ENCODE results near the gene GPR162. TPM values are rescaled to one million over a fixed set of nuclear protein-coding genes. Genes with fewer than 3 reads are reported as not detected.

Gene GPR162
- total and polyA plus RNA-seq, 5 donors = 6.8 to 10.9 (median 8.1) TPM

DNA sequence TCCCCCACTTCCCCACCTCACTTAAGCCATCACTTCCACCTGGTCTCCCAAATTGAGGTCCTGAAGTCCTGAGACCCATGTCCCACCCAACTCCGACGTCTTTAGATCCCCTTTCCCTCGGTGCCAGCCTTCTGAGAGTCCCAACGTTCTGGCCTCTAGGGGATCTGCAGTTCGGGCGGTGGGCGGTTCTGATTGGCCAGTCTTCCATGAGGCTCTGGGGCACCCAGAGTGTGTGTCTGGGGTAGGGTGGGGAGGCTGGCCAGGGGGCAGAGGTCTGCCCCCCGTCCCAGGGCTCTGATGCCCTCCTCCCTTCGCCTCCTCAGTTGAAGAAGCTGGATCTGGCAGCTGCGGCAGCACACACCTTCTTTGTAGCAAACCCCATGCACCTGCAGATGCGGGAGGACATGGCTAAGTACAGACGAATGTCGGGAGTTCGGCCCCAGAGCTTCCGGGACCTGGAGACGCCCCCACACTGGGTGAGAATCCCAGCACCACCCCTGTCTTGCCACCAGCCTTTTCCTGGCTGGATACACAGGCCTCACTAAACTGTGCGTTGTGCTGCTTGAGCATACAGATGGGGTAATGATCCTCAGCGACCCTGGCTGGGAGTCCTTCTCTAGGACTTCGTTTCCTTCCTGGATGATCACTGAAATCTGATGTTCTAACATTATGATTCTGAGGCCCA, 8.1 kb downstream of the GPR162 start:
- Histone ChIP-seq H3K9me3 (ENCODE audit: control insufficient read depth, low read length) (no peaks in the 10 kb centered on the region), H3K27ac (ENCODE audit: low read length) (peak overlapping the region; percentile 48), H3K4me1 (ENCODE audit: control insufficient read depth, insufficient read depth, low read length) (peaks cover 2% of the 10 kb centered on the region), H3K27me3 (ENCODE audit: control insufficient read depth, insufficient read depth) (no peaks in the 10 kb centered on the region), H3K4me3 (ENCODE audit: low read length) (peak overlapping the region; percentile 75)
- DNase-seq = peak in 1 of 3 donors; percentile 77
- peak; percentile 2 for ATAC-seq
- WGBS = 44% methylated on average over 19 of the region's 19 CpGs
- intact Hi-C loops (cut with DNase I) = loop anchor here (5.0 to 10.0 kb wide), 4 partner anchors 75 to 215 kb away; partner anchors contain the start of gene MLF2 (in 3 of the 4)

DNA sequence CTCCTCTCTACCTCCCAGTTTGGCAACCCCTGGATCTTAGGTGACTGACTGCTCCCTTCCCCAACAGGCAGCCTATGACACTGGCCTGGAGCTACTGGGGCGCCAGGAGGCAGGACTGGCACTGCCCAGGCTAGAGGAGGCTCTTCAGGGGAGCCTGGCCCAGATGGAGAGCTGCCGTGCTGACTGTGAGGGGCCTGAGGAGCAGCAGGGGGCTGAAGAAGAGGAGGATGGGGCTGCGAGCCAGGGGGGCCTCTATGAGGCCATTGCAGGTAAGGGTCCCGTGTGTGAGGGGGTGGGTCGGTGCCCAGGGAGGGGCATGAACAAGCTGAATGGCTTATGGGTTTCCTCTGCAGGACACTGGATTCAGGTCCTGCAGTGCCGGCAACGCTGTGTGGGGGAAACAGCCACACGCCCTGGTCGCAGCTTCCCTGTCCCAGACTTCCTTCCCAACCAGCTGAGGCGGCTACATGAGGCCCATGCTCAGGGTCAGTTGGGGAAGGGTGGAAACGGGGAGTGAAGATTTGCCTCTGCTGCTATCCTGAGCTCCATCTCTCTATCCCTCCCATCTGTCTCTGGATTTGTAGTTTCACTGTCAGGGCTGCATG, 8.8 kb downstream of the GPR162 start:
- Histone ChIP-seq H3K4me3 (ENCODE audit: low read length) (no peak overlapping the region), H3K27ac (ENCODE audit: low read length) (no peak overlapping the region), H3K4me1 (ENCODE audit: control insufficient read depth, insufficient read depth, low read length) (peaks cover 2% of the 10 kb centered on the region), H3K9me3 (ENCODE audit: control insufficient read depth, low read length) (no peaks in the 10 kb centered on the region), H3K27me3 (ENCODE audit: control insufficient read depth, insufficient read depth) (no peaks in the 10 kb centered on the region)
- ATAC-seq (no peak), DNase-seq (no peak)
- 78% methylated on average over 11 of the region's 11 CpGs for WGBS
- intact Hi-C loops (cut with DNase I) = no loop called here

DNA sequence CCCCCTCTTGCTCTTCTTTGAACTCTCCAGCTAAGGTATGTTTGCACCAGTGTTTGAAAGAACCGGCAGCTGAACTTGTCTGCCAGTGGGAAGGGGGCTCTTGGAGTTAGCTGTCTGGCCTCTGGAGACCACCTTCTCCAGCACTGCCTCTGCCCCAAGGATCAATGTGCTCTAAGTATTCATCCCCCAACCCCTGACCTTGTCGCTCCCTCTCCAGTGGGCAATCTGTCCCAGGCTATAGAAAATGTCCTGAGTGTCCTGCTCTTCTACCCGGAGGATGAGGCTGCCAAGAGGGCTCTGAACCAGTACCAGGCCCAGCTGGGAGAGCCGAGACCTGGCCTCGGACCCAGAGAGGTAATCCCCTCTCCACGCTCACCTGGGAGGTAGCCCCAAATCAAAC, 9.4 kb downstream of the GPR162 start:
- Histone ChIP-seq H3K9me3 (ENCODE audit: control insufficient read depth, low read length) (no peaks in the 10 kb centered on the region), H3K27me3 (ENCODE audit: control insufficient read depth, insufficient read depth) (no peaks in the 10 kb centered on the region), H3K4me3 (ENCODE audit: low read length) (no peak overlapping the region), H3K27ac (ENCODE audit: low read length) (no peak overlapping the region), H3K4me1 (ENCODE audit: control insufficient read depth, insufficient read depth, low read length) (peaks cover 2% of the 10 kb centered on the region)
- no peak for ATAC-seq
- 87% methylated on average over 6 of the region's 6 CpGs for WGBS
- intact Hi-C loops (cut with DNase I) = no loop called here
- DNase-seq = no peak

DNA sequence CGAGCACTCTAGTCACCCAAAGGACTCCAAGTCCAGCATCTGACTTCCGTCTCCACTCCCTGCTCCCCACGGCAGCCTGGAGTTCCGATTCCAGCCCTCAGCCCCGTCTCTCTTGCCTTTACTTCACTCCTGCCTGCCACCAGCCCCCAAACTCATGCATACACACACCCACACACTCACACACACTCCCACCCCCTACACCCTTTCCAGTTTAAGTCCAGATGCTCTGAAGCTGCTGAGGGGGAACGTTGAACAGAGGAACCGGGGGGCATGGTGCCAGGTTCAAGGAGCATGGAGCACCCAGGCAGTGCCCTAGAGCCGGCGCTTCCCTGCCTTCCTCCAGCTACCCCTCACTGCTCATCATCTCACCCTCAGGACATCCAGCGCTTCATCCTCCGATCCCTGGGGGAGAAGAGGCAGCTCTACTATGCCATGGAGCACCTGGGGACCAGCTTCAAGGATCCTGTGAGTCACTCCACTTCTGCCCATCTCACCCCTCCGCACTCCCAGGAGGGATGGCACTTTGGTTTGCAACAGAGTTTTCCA, 9.9 kb downstream of the GPR162 start:
- WGBS = 83% methylated on average over 12 of the region's 12 CpGs
- no peaks in the 10 kb centered on the region for H3K27me3 ChIP-seq (ENCODE audit: control insufficient read depth, insufficient read depth)
- H3K27ac ChIP-seq (ENCODE audit: low read length) = no peak overlapping the region
- H3K9me3 ChIP-seq (ENCODE audit: control insufficient read depth, low read length) = no peaks in the 10 kb centered on the region
- ATAC-seq = no peak
- H3K4me1 ChIP-seq (ENCODE audit: control insufficient read depth, insufficient read depth, low read length) = peaks cover 2% of the 10 kb centered on the region
- no peak for DNase-seq
- H3K4me3 ChIP-seq (ENCODE audit: low read length) = no peak overlapping the region
- intact Hi-C loops (cut with DNase I) = no loop called here

DNA sequence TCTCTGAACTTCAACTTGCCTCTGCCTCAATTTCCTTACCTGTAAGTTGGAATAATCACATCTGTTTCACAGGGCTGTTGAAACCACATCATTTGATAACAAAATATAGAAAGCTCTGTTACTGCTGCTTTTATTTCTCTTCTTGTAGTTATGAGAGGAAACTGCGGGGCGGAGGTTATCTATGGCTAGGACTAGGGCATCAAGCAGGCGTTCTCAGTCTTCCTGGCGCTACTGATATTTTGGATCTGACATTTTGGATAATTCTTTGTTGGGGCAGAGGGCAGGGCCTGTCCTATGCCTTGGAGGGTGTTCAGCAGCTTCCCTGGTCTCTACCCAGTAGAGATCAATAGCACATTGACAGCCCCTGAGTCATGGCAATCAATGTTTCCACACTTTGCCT, 10.5 kb downstream of the GPR162 start:
- no peak for ATAC-seq
- Histone ChIP-seq H3K4me3 (ENCODE audit: low read length) (no peak overlapping the region), H3K27ac (ENCODE audit: low read length) (no peak overlapping the region), H3K4me1 (ENCODE audit: control insufficient read depth, insufficient read depth, low read length) (peaks cover 2% of the 10 kb centered on the region), H3K27me3 (ENCODE audit: control insufficient read depth, insufficient read depth) (no peaks in the 10 kb centered on the region), H3K9me3 (ENCODE audit: control insufficient read depth, low read length) (no peaks in the 10 kb centered on the region)
- intact Hi-C loops (cut with DNase I) = no loop called here
- DNase-seq = no peak
- WGBS = 79% methylated on average over 4 of the region's 4 CpGs

DNA sequence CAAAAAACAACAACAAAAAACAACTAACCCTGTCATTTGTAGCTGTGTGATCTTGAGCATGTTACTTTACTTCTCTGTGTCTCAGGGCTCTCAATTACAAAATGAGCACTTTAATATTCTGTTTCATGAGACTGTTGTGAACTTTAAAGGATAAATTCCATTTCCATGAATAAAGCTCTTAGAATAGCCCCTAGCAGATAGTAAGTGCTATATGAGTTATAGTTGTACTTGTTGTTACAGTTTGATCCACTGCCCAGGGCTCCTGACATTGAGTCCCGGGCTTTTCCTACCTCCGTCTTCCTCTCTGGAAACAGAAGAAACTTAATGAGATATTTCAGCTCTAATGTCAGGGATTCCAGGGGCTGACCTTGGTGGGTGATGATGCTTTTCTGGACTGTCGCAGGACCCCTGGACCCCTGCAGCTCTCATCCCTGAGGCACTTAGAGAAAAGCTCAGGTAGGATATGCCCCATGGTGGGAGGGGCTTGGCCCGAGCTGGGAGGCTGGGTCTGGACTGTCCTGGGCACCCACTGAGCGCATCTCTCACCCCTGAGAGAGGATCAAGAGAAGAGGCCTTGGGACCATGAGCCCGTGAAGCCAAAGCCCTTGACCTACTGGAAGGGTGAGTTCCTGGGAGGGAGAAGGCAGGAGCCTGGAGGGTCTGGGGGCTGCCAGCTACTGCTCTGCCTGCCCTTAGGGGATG, 11.7 kb downstream of the GPR162 start:
- intact Hi-C loops (cut with DNase I) = no loop called here
- DNase-seq = no peak
- H3K27ac ChIP-seq (ENCODE audit: low read length) = peak overlapping the region; percentile 73
- H3K9me3 ChIP-seq (ENCODE audit: control insufficient read depth, low read length) = no peaks in the 10 kb centered on the region
- peak overlapping the region; percentile 2 for H3K4me3 ChIP-seq (ENCODE audit: low read length)
- H3K4me1 ChIP-seq (ENCODE audit: control insufficient read depth, insufficient read depth, low read length) = no peaks in the 10 kb centered on the region
- no peaks in the 10 kb centered on the region for H3K27me3 ChIP-seq (ENCODE audit: control insufficient read depth, insufficient read depth)
- WGBS = 67% methylated on average over 6 of the region's 6 CpGs
- ATAC-seq = peak in 1 of 2 donors; percentile 6

DNA sequence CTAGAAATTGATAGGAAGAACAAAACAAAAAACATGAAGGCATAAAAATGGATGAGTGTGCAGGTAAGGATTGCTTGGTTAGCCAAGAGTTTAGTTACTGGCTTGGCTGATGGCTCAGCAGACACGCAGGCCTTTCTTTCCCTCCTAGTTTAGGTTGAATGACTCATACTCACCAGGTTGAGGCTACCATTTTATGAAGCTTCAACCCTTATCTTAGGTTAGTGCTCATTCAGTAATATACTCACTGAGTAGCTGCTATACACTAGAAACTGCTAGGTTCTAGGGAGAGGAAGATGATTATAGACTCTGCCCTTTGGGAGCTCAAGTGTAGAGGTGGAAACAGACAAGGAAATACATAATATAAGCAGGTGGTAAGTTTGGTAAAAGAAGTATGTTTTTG, 12.6 kb downstream of the GPR162 start:
- H3K27me3 ChIP-seq (ENCODE audit: control insufficient read depth, insufficient read depth) = no peaks in the 10 kb centered on the region
- H3K4me1 ChIP-seq (ENCODE audit: control insufficient read depth, insufficient read depth, low read length) = no peaks in the 10 kb centered on the region
- ATAC-seq (no peak), DNase-seq (no peak)
- intact Hi-C loops (cut with DNase I) = no loop called here
- WGBS = 73% methylated on average over 1 of the region's 1 CpG
- H3K27ac ChIP-seq (ENCODE audit: low read length) = no peak overlapping the region
- peak overlapping the region; percentile 2 for H3K4me3 ChIP-seq (ENCODE audit: low read length)
- H3K9me3 ChIP-seq (ENCODE audit: control insufficient read depth, low read length) = no peaks in the 10 kb centered on the region

DNA sequence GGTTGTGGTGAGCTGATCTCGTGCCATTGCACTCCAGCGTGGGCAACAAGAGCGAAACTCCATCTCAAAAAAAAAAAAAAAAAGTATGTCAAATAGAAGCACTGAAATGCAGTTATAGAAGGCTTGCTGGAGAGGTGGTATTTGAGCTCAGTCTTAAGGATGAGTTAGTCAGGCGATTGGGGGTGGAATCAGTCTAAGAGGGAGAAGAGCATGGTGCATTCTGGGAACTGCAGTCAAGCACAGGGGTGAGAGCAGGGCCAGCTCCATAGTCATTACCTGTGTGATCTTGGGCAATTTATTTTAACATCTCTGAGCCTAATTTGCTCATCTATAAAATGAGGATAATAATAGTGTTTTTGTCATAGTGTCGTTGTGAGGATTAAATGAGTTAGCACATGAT, 13.3 kb downstream of the GPR162 start:
- ATAC-seq (no peak), DNase-seq (peak in 1 of 3 donors; percentile 29)
- 84% methylated on average over 5 of the region's 5 CpGs for WGBS
- no peak overlapping the region for H3K27ac ChIP-seq (ENCODE audit: low read length)
- H3K9me3 ChIP-seq (ENCODE audit: control insufficient read depth, low read length) = no peaks in the 10 kb centered on the region
- no peaks in the 10 kb centered on the region for H3K27me3 ChIP-seq (ENCODE audit: control insufficient read depth, insufficient read depth)
- no peak overlapping the region for H3K4me3 ChIP-seq (ENCODE audit: low read length)
- intact Hi-C loops (cut with DNase I) = no loop called here
- no peaks in the 10 kb centered on the region for H3K4me1 ChIP-seq (ENCODE audit: control insufficient read depth, insufficient read depth, low read length)

DNA sequence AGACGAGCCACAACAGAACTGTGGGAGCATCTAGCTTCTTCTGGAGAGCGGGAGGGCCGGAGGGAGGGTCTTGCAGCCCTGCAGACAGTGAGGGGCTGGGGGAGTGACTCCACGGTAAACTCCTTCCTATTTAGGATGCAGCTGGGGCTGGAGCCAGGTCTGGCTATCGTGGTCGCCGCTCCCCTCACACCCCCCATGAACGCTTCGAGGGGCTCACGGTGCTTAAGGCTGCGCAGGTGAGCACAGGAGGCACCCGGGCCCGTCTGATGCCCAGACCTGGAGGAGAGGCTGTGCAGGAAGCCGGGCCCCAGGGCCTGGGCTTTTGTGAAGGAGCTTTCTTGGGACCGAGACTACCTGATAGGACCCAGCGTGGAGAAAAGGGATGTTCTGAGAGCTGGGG, 15.2 kb downstream of the GPR162 start:
- Histone ChIP-seq H3K9me3 (ENCODE audit: control insufficient read depth, low read length) (no peaks in the 10 kb centered on the region), H3K4me1 (ENCODE audit: control insufficient read depth, insufficient read depth, low read length) (no peaks in the 10 kb centered on the region), H3K27ac (ENCODE audit: low read length) (no peak overlapping the region), H3K27me3 (ENCODE audit: control insufficient read depth, insufficient read depth) (no peaks in the 10 kb centered on the region), H3K4me3 (ENCODE audit: low read length) (no peak overlapping the region)
- ATAC-seq (no peak), DNase-seq (peak in 1 of 3 donors; percentile 50)
- WGBS = 88% methylated on average over 16 of the region's 16 CpGs
- intact Hi-C loops (cut with DNase I) = no loop called here

DNA sequence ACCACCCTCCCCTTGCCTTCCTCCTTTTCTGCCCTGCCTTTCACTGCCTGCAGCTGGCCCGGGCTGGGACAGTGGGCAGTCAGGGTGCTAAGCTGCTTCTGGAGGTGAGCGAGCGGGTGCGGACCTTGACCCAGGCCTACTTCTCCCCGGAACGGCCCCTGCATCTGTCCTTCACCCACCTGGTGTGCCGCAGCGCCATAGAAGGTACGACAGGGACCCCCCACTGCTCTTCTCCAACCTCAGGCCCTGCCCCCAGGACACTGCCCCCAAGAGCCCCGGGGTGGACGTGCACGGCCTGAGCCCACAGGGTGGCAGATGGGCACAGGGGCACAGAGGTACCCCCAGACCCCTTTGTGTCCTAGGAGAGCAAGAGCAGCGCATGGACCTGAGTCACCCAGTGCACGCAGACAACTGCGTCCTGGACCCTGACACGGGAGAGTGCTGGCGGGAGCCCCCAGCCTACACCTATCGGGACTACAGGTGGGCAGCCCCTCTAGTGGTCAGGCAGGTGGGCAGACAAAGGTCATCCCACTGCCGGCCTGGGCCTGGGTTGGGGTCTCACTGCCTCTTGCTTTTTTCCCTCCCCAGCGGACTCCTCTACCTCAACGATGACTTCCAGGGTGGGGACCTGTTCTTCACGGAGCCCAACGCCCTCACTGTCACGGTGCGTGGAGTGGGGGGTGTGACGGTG, 15.9 kb downstream of the GPR162 start:
- DNase-seq (peak in 1 of 3 donors; percentile 48), ATAC-seq (no peak)
- H3K27me3 ChIP-seq (ENCODE audit: control insufficient read depth, insufficient read depth) = no peaks in the 10 kb centered on the region
- H3K4me1 ChIP-seq (ENCODE audit: control insufficient read depth, insufficient read depth, low read length) = no peaks in the 10 kb centered on the region
- H3K27ac ChIP-seq (ENCODE audit: low read length) = no peak overlapping the region
- 92% methylated on average over 26 of the region's 26 CpGs for WGBS
- H3K4me3 ChIP-seq (ENCODE audit: low read length) = no peak overlapping the region
- H3K9me3 ChIP-seq (ENCODE audit: control insufficient read depth, low read length) = no peaks in the 10 kb centered on the region
- intact Hi-C loops (cut with DNase I) = no loop called here
